HepG2 (cell line): ENCODE results near the gene ITCH.

ENCODE experiments used
- HNRNPH1 ChIP-seq: fragments of 200-400 bp; formaldehyde crosslinking; optimal IDR thresholded peaks from 2 replicates; pipeline ENCODE3; 2017; ENCODE audit warnings: mild to moderate bottlenecking, low read depth, low read length
- KLF6 ChIP-seq: IDR thresholded peaks from 2 replicates; pipeline ENCODE4 v1.8.0; 2016; ENCODE audit warnings: missing biosample characterization, missing genetic modification reagents
- NR2C2 ChIP-seq: sonication (generic); formaldehyde crosslinking; IDR thresholded peaks from 2 replicates; pipeline ENCODE4 v1.4.0; 2020; ENCODE audit warnings: missing genetic modification reagents, mild to moderate bottlenecking, moderate library complexity, borderline replicate concordance
- NR2F1 ChIP-seq, 2 experiments: fragments of 450-650 bp in 1 of 2; formaldehyde crosslinking in 1 of 2; IDR thresholded peaks; 2 replicates each; pipeline versions ENCODE4 v1.5.0 to v1.6.1; 2016 to 2020; ENCODE audit warnings: mild to moderate bottlenecking in 1 of 2, missing compliant biosample characterization in 1 of 2, missing genetic modification reagents in 1 of 2, moderate library complexity in 1 of 2
- POLR2A ChIP-seq, 2 experiments: IDR thresholded peaks; 2 replicates each; pipeline ENCODE4 v1.6.1; 2011; ENCODE audit warnings: low read depth in 2 of 2, low read length in 2 of 2, mild to moderate bottlenecking in 1 of 2, moderate library complexity in 1 of 2; ENCODE audit not compliant: insufficient read depth in 1 of 2
- SP1 ChIP-seq, 2 experiments: fragments of 450-650 bp in 1 of 2; sonication (generic) in 1 of 2; formaldehyde crosslinking in 1 of 2; IDR thresholded peaks; 2 replicates each; pipeline versions ENCODE4 v1.4.0 to v1.6.1; 2016 to 2020; ENCODE audit warnings: missing genetic modification reagents in 1 of 2
- ZNF407 ChIP-seq: sonication (generic); formaldehyde crosslinking; IDR thresholded peaks from one replicate; pipeline ENCODE4 v1.5.1; 2020; ENCODE audit warnings: mild to moderate bottlenecking, missing genetic modification reagents; ENCODE audit errors: not compliant biosample characterization
- ZNF510 ChIP-seq: sonication (generic); formaldehyde crosslinking; IDR thresholded peaks from 2 replicates; pipeline ENCODE4 v1.4.0; 2020; ENCODE audit warnings: low read depth, mild to moderate bottlenecking, missing genetic modification reagents
- ZNF609 ChIP-seq: sonication (generic); formaldehyde crosslinking; IDR thresholded peaks from 2 replicates; pipeline ENCODE4 v1.4.0; 2020; ENCODE audit warnings: mild to moderate bottlenecking, missing genetic modification reagents, borderline replicate concordance
- TF ChIP-seq, protein P1 (sequence below): sonication (generic); formaldehyde crosslinking; IDR thresholded peaks from 2 replicates; pipeline ENCODE4 v1.5.0; 2020; ENCODE audit warnings: mild to moderate bottlenecking, missing genetic modification reagents, moderate library complexity

- TF ChIP-seq, protein P1, sequence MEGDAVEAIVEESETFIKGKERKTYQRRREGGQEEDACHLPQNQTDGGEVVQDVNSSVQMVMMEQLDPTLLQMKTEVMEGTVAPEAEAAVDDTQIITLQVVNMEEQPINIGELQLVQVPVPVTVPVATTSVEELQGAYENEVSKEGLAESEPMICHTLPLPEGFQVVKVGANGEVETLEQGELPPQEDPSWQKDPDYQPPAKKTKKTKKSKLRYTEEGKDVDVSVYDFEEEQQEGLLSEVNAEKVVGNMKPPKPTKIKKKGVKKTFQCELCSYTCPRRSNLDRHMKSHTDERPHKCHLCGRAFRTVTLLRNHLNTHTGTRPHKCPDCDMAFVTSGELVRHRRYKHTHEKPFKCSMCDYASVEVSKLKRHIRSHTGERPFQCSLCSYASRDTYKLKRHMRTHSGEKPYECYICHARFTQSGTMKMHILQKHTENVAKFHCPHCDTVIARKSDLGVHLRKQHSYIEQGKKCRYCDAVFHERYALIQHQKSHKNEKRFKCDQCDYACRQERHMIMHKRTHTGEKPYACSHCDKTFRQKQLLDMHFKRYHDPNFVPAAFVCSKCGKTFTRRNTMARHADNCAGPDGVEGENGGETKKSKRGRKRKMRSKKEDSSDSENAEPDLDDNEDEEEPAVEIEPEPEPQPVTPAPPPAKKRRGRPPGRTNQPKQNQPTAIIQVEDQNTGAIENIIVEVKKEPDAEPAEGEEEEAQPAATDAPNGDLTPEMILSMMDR: no peak
- TF ChIP-seq NR2F1 (CRISPR knock-in tag; IDR thresholded peaks at IDR 0.05) (no peak), ZNF609 (CRISPR knock-in tag) (no peak), ZNF510 (no peak), KLF6 (CRISPR knock-in tag) (no peak), POLR2A (IDR thresholded peaks at IDR 0.05; ENCODE audit: insufficient read depth in 1 of 2, low read depth in 2 of 2, low read length in 2 of 2) (no peak), NR2C2 (CRISPR knock-in tag) (no peak), HNRNPH1 (no peak), ZNF407 (CRISPR knock-in tag) (no peak), SP1 (IDR thresholded peaks at IDR 0.05) (no peak), SP1 (CRISPR knock-in tag; IDR thresholded peaks at IDR 0.05) (no peak)
Measured at GRCh38 chr20:34388678-34389077, 25.6 kb downstream of the ITCH start.
